Measurements from ENCODE around the gene OR2B2. TPM values are rescaled to one million over a fixed set of nuclear protein-coding genes. Genes with fewer than 3 reads are reported as not detected.

The OR2B2 gene
- total RNA-seq, 2 donors from 2014 or later, result not detected

DNA sequence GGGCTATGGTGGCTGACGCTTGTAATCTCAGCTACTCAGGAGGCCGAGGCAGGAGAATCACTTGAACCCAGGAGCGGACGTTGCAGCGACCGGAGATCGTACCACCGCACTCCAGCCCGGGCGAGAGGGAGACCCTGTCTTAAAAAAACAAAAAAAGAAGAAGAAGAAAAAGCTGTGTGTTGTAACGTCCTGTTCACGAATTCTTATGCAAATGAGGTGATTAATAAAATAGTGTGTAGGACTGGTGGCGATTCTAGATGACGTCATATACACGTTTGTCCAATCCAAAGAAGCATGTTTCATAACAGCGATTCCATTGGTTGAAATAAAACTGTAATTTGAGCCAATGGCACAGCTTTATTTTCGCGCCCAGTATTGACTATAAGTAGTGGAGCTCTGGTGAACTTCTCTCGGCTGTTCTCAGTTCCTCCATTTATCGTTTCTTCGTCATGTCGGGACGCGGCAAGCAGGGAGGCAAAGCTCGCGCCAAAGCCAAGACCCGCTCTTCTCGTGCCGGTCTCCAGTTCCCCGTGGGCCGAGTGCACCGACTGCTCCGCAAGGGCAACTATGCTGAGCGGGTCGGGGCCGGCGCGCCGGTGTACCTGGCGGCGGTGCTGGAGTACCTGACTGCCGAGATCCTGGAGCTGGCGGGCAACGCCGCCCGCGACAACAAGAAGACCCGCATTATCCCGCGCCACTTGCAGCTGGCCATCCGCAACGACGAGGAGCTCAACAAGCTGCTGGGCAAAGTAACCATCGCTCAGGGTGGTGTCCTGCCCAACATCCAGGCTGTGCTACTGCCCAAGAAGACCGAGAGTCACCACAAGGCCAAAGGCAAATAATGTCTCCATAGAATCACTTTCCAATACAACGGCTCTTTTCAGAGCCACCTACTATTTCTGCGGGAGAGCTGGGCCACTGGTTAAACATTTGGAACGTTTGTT lies 47.0 kb downstream of the OR2B2 start:
- intact Hi-C loops (cut with DNase I), result no loop called here
- Histone ChIP-seq H3K27me3 (peaks cover 0 to 17% of the 10 kb centered on the region in 2 donors), H3K27ac (peak overlapping the region in 2 of 4 donors; percentile 41 to 70), H3K36me3 (replicated peaks in 1 of 2; ENCODE audit: insufficient read depth in 1 of 2, low read depth in 2 of 2) (no peaks in the 10 kb centered on the region), H3K9me3 (no peaks in the 10 kb centered on the region), H3K4me1 (peaks cover 35% of the 10 kb centered on the region), H3K4me3 (peak overlapping the region; percentile 33 to 43)
- ATAC-seq, result peak; percentile 97
- TF ChIP-seq, protein P1, sequence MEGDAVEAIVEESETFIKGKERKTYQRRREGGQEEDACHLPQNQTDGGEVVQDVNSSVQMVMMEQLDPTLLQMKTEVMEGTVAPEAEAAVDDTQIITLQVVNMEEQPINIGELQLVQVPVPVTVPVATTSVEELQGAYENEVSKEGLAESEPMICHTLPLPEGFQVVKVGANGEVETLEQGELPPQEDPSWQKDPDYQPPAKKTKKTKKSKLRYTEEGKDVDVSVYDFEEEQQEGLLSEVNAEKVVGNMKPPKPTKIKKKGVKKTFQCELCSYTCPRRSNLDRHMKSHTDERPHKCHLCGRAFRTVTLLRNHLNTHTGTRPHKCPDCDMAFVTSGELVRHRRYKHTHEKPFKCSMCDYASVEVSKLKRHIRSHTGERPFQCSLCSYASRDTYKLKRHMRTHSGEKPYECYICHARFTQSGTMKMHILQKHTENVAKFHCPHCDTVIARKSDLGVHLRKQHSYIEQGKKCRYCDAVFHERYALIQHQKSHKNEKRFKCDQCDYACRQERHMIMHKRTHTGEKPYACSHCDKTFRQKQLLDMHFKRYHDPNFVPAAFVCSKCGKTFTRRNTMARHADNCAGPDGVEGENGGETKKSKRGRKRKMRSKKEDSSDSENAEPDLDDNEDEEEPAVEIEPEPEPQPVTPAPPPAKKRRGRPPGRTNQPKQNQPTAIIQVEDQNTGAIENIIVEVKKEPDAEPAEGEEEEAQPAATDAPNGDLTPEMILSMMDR (IDR thresholded peaks at IDR 0.05), result no peak
- peak in 2 of 3 donors; percentile 76 to 86 for TF ChIP-seq POLR2A (IDR thresholded peaks at IDR 0.05)
- DNase-seq, result peak; percentile 55 to 88 (median 58)
- 1 to 2% methylated on average over 52 to 53 of the region's 58 CpGs for WGBS, 2 donors

DNA sequence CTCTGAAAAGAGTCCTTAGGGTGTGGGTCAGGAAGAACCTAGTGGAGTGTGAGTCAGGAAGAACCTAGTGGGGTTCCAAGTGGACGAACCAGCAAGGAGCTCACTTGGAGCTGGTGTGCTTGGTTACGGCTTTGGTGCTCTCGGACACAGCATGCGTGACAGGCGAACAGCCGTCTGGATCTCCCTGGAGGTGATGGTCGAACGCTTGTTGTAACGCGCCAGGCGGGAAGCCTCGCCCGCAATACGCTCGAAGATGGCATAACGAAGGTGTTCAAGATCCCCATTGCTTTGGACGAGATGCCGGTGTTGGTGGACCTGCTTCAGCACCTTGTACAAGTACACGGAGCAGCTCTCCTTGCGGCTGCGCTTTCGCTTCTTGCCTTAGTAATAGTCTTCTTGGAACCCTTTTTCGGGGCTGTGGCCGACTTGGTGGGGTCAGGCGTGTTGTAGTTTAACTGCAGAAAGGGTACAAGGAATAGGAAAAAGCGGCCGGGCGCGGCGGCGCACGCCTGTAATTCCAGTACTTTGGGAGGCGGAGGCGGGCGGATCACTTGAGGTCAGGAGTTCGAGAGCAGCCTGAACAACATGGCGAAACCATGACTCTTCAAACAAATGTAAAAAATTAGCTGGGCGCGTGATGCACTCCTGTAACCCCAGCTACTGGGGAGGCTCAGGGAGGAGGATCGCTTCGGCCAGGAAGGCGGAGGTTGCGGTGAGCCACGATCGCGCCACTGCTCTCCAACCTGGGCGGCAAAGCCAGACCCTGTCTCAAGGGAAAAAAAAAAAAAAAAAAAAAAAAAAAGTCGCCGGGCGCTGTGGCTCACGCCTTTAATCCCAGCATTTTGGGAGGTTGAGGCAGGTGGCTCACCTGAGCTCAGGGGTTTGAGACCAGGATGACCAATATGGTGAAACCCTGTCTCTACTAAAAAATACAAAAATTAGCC lies 48.0 kb downstream of the OR2B2 start:
- 17 to 36% methylated on average over 51 of the region's 51 CpGs for WGBS, 2 donors
- TF ChIP-seq, protein P1 (IDR thresholded peaks at IDR 0.05), result no peak
- no peak for TF ChIP-seq POLR2A (IDR thresholded peaks at IDR 0.05)
- peaks cover 35% of the 10 kb centered on the region for H3K4me1 ChIP-seq
- H3K9me3 ChIP-seq, result no peaks in the 10 kb centered on the region
- no peak for ATAC-seq
- H3K27me3 ChIP-seq, result peaks cover 0 to 17% of the 10 kb centered on the region in 2 donors
- peak in 3 of 4 donors; percentile 9 to 23 (median 9) for DNase-seq
- intact Hi-C loops (cut with DNase I), result no loop called here
- no peaks in the 10 kb centered on the region for H3K36me3 ChIP-seq (replicated peaks in 1 of 2; ENCODE audit: insufficient read depth in 1 of 2, low read depth in 2 of 2)
- peak overlapping the region; percentile 33 to 43 for H3K4me3 ChIP-seq
- H3K27ac ChIP-seq, result peak overlapping the region in 2 of 4 donors; percentile 41 to 70

GRCh38 chr6:27862396-27863066 lies 49.7 kb downstream of the OR2B2 start:
- 84 to 87% methylated on average over 6 of the region's 6 CpGs for WGBS, 2 donors
- Histone ChIP-seq H3K27me3 (peaks cover 0 to 16% of the 10 kb centered on the region in 2 donors), H3K27ac (no peak overlapping the region), H3K36me3 (replicated peaks in 1 of 2; ENCODE audit: insufficient read depth in 1 of 2, low read depth in 2 of 2) (no peaks in the 10 kb centered on the region), H3K4me3 (no peak overlapping the region), H3K4me1 (peaks cover 34% of the 10 kb centered on the region), H3K9me3 (no peaks in the 10 kb centered on the region)
- TF ChIP-seq, protein P1 (IDR thresholded peaks at IDR 0.05), result no peak
- TF ChIP-seq POLR2A (IDR thresholded peaks at IDR 0.05), result no peak
- intact Hi-C loops (cut with DNase I), result no loop called here
- no peak for ATAC-seq
- DNase-seq, result no peak

- ATAC-seq, result no peak
- Histone ChIP-seq H3K4me3 (no peak overlapping the region), H3K36me3 (replicated peaks in 1 of 2; ENCODE audit: insufficient read depth in 1 of 2, low read depth in 2 of 2) (no peaks in the 10 kb centered on the region), H3K27me3 (peaks cover 0 to 10% of the 10 kb centered on the region in 2 donors), H3K9me3 (no peaks in the 10 kb centered on the region), H3K4me1 (peaks cover 28% of the 10 kb centered on the region), H3K27ac (no peak overlapping the region)
- no peak for DNase-seq
- intact Hi-C loops (cut with DNase I), result no loop called here
- TF ChIP-seq POLR2A (IDR thresholded peaks at IDR 0.05), result no peak
- TF ChIP-seq, protein P1 (IDR thresholded peaks at IDR 0.05), result no peak
Observed at GRCh38 chr6:27861861-27862260, 50.3 kb downstream of the OR2B2 start.

Data from body of pancreas (tissue), 4 donors.